NCI-H345 (cell line): ENCODE results near the gene RASAL3.

Experiments used
- DNase-seq: peaks from one replicate; lab custom pipeline; 2025; lab: John Stamatoyannopoulos, UW

The RASAL3 gene

GRCh38 chr19:15448778-15449619, 15.3 kb downstream of the RASAL3 start:
- no peak for DNase-seq

GRCh38 chr19:15448044-15448777, 16.1 kb downstream of the RASAL3 start:
- no peak for DNase-seq

GRCh38 chr19:15447057-15447456, 17.3 kb downstream of the RASAL3 start:
- no peak for DNase-seq

GRCh38 chr19:15445807-15446376, 18.5 kb downstream of the RASAL3 start:
- no peak for DNase-seq

GRCh38 chr19:15445227-15445605, 19.1 kb downstream of the RASAL3 start:
- DNase-seq = no peak

GRCh38 chr19:15444505-15445226, 19.7 kb downstream of the RASAL3 start:
- no peak for DNase-seq

GRCh38 chr19:15443838-15444237, 20.5 kb downstream of the RASAL3 start:
- no peak for DNase-seq

- no peak for DNase-seq
Observed at GRCh38 chr19:15443325-15443724, 21.0 kb downstream of the RASAL3 start.

- no peak for DNase-seq
Observed at GRCh38 chr19:15442142-15442920, 22.0 kb downstream of the RASAL3 start.

- DNase-seq = no peak
Observed at GRCh38 chr19:15441317-15441716, 23.0 kb downstream of the RASAL3 start.

- no peak for DNase-seq
Observed at GRCh38 chr19:15439821-15440641, 24.3 kb downstream of the RASAL3 start.

GRCh38 chr19:15439078-15439799, 25.1 kb downstream of the RASAL3 start:
- DNase-seq = no peak

- no peak for DNase-seq
Observed at GRCh38 chr19:15438577-15438976, 25.8 kb downstream of the RASAL3 start.

- DNase-seq = no peak
Observed at GRCh38 chr19:15438124-15438496, 26.2 kb downstream of the RASAL3 start.

GRCh38 chr19:15437355-15438123, 26.8 kb downstream of the RASAL3 start:
- no peak for DNase-seq

- DNase-seq = no peak
Observed at GRCh38 chr19:15436826-15437110, 27.6 kb downstream of the RASAL3 start.

GRCh38 chr19:15436012-15436825, 28.1 kb downstream of the RASAL3 start:
- no peak for DNase-seq

- DNase-seq = no peak
Observed at GRCh38 chr19:15433519-15434069, 30.8 kb downstream of the RASAL3 start.
